HG03565 (cell line): ENCODE data around the gene BCKDHA.

Experiments
- ATAC-seq: cut with Tn5 transposase; IDR thresholded peaks from one replicate; pipeline ENCODE4 v1.9.1; 2021; ENCODE audit warnings: mild to moderate bottlenecking, moderate library complexity; ENCODE audit not compliant: unreplicated experiment

The BCKDHA gene

GRCh38 chr19:41397086-41398049 is at the start of gene BCKDHA, which contains the start of gene EXOSC5:
TSS of gene BCKDHA (plus strand) at chr19:41397818. CDS start at chr19:41397828, 10 bp downstream.
TSS of gene EXOSC5 (minus strand) at chr19:41397359. CDS start at chr19:41397328, 31 bp downstream.
- peak; percentile 85 for ATAC-seq

- no peak for ATAC-seq
These were observed 46.8 kb upstream of the BCKDHA start for GRCh38 chr19:41350735-41351338.

- no peak for ATAC-seq
These were observed 46.0 kb upstream of the BCKDHA start for GRCh38 chr19:41351339-41352245.

- ATAC-seq = no peak
These were observed 45.4 kb upstream of the BCKDHA start for GRCh38 chr19:41352279-41352608.

- ATAC-seq = no peak
These were observed 44.8 kb upstream of the BCKDHA start for GRCh38 chr19:41352609-41353465.

- peak; percentile 32 for ATAC-seq
These were observed 43.9 kb upstream of the BCKDHA start, which contains the start of gene TGFB1 for GRCh38 chr19:41353466-41354342. TSS of gene TGFB1 (minus strand) at chr19:41353922. CDS start at chr19:41353044, 878 bp downstream.

GRCh38 chr19:41354343-41354953 is 43.2 kb upstream of the BCKDHA start:
- ATAC-seq = no peak

- no peak for ATAC-seq
These were observed 42.6 kb upstream of the BCKDHA start for GRCh38 chr19:41355035-41355434.

- no peak for ATAC-seq
These were observed 41.8 kb upstream of the BCKDHA start for GRCh38 chr19:41355802-41356201.

GRCh38 chr19:41356984-41357739 is 40.5 kb upstream of the BCKDHA start:
- no peak for ATAC-seq

- ATAC-seq = no peak
These were observed 39.9 kb upstream of the BCKDHA start for GRCh38 chr19:41357746-41358145.

- ATAC-seq = no peak
These were observed 37.9 kb upstream of the BCKDHA start for GRCh38 chr19:41359741-41360140.

- no peak for ATAC-seq
These were observed 35.3 kb upstream of the BCKDHA start for GRCh38 chr19:41362143-41362847.

GRCh38 chr19:41363371-41363752 is 34.3 kb upstream of the BCKDHA start:
- ATAC-seq = no peak

GRCh38 chr19:41363753-41364523 is 33.7 kb upstream of the BCKDHA start, which contains the start of gene B9D2:
TSS of gene B9D2 (minus strand) at chr19:41364149. CDS start at chr19:41363519, 630 bp downstream.
- peak; percentile 74 for ATAC-seq
